ENCODE data around the gene USP53. TPM values are rescaled to one million over a fixed set of nuclear protein-coding genes. Genes with fewer than 3 reads are reported as not detected.
A peak's percentile ranks its signal among the peaks of the same experiment; 100 is the strongest.

USP53 gene
- total RNA-seq, 1 donor from 2014 or later: 39.9 TPM

DNA sequence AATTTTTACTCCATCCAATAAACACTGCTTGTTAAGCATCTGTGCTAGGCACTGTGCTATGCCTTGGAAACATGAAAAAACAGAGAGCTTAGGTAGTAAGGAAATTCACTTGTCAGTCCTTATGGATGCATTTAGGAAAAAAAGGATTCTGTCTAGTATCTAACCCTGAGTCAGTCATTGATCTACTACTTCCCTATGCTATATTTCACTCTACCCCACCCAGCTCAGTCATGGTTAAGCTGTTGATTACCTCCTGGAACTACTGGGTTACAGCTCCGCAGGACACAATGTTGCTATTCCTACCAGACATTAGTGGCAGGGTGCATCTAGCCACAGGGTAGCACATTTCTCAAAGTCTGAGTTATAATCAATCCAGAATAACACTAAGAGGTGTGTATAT, 2.9 kb upstream of the USP53 start:
- Histone ChIP-seq H3K27ac (replicated peaks) (peak overlapping the region; percentile 81), H3K4me3 (no peak overlapping the region), H3K9me3 (replicated peaks) (no peaks in the 10 kb centered on the region), H3K4me1 (peaks cover 64% of the 10 kb centered on the region), H3K36me3 (no peaks in the 10 kb centered on the region), H3K27me3 (ENCODE audit: low read depth) (no peaks in the 10 kb centered on the region)
- intact Hi-C loops (cut with micrococcal nuclease): no loop called here
- no peak for DNase-seq
- no peak for TF ChIP-seq CTCF (IDR thresholded peaks at IDR 0.05; ENCODE audit: borderline replicate concordance)

GRCh38 chr4:119210775-119211174, 1.7 kb upstream of the USP53 start:
- Histone ChIP-seq H3K4me1 (peaks cover 63% of the 10 kb centered on the region), H3K9me3 (replicated peaks) (no peaks in the 10 kb centered on the region)

DNA sequence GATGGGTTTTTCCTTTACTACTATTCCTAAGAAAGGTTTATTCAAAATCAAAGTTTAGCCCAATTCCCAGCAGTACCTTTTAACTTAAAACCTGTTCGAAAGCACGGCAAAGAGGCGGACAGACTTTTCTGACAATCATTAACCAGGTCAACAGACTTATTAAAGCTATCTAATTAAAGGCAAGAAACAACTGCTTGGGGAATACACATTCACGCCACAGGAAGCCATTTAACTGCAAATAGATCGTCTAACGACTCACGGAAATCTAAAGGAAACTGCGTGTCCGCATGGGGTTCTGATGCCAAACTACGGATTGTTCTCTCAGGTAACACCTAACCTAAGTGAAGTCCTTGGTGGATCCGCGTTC, 663 bp upstream of the USP53 start:
- no peaks in the 10 kb centered on the region for H3K27me3 ChIP-seq (ENCODE audit: low read depth)

More at GRCh38 chr4:119210775-119211174, 1.7 kb upstream of the USP53 start:
- Histone ChIP-seq H3K27ac (replicated peaks) (no peak overlapping the region), H3K4me3 (no peak overlapping the region), H3K36me3 (no peaks in the 10 kb centered on the region), H3K27me3 (ENCODE audit: low read depth) (no peaks in the 10 kb centered on the region)
- TF ChIP-seq CTCF (IDR thresholded peaks at IDR 0.05; ENCODE audit: borderline replicate concordance): no peak
- intact Hi-C loops (cut with micrococcal nuclease): no loop called here
- DNase-seq: no peak

GRCh38 chr4:119212964-119213606, 572 bp downstream of the USP53 start:
- no peaks in the 10 kb centered on the region for H3K27me3 ChIP-seq (ENCODE audit: low read depth)
- H3K9me3 ChIP-seq (replicated peaks): no peaks in the 10 kb centered on the region
- peak overlapping the region; percentile 97 for H3K27ac ChIP-seq (replicated peaks)
- peak overlapping the region; percentile 84 for H3K4me3 ChIP-seq
- peak; percentile 90 for DNase-seq
- H3K36me3 ChIP-seq: peaks cover 9% of the 10 kb centered on the region
- intact Hi-C loops (cut with micrococcal nuclease): no loop called here
- H3K4me1 ChIP-seq: peaks cover 62% of the 10 kb centered on the region
- peak; percentile 43 for TF ChIP-seq CTCF (IDR thresholded peaks at IDR 0.05; ENCODE audit: borderline replicate concordance)

More for the DNA sequence above, 663 bp upstream of the USP53 start:
- Histone ChIP-seq H3K4me1 (peaks cover 63% of the 10 kb centered on the region), H3K36me3 (no peaks in the 10 kb centered on the region), H3K4me3 (peak overlapping the region; percentile 84), H3K27ac (replicated peaks) (peak overlapping the region; percentile 97), H3K9me3 (replicated peaks) (no peaks in the 10 kb centered on the region)
- no peak for DNase-seq
- TF ChIP-seq CTCF (IDR thresholded peaks at IDR 0.05; ENCODE audit: borderline replicate concordance): peak; percentile 12
- intact Hi-C loops (cut with micrococcal nuclease): no loop called here

DNA sequence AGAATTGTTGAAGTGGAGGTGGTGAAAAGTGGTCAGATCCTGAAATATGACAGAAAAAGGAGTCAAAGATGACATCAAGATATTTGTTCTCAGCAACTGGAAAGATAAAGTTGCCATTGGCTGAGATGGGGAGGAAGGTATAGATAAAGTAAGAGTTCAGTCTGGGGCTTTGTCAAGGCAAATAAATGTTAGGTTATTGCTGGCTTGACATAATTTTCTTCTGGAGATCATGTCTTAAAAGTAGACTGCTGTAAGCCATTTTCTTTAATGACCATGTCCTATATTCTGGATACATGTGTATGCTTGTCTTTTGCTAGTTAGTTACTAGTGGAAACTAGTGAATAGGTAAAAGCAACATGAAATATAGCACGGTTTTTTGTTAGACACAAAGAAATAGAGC, 5.6 kb downstream of the USP53 start:
- no peak overlapping the region for H3K4me3 ChIP-seq

More for the DNA sequence above, 5.6 kb downstream of the USP53 start:
- Histone ChIP-seq H3K4me1 (peaks cover 69% of the 10 kb centered on the region), H3K27me3 (ENCODE audit: low read depth) (no peaks in the 10 kb centered on the region), H3K36me3 (peaks cover 52% of the 10 kb centered on the region), H3K27ac (replicated peaks) (no peak overlapping the region), H3K9me3 (replicated peaks) (peaks cover 5% of the 10 kb centered on the region)
- DNase-seq: no peak
- intact Hi-C loops (cut with micrococcal nuclease): no loop called here
- no peak for TF ChIP-seq CTCF (IDR thresholded peaks at IDR 0.05; ENCODE audit: borderline replicate concordance)
